Measurements from ENCODE around the gene GHRL. TPM values are rescaled to one million over a fixed set of nuclear protein-coding genes. Genes with fewer than 3 reads are reported as not detected.

The GHRL gene
- total RNA-seq, 1 donor from 2014 or later: not detected

DNA sequence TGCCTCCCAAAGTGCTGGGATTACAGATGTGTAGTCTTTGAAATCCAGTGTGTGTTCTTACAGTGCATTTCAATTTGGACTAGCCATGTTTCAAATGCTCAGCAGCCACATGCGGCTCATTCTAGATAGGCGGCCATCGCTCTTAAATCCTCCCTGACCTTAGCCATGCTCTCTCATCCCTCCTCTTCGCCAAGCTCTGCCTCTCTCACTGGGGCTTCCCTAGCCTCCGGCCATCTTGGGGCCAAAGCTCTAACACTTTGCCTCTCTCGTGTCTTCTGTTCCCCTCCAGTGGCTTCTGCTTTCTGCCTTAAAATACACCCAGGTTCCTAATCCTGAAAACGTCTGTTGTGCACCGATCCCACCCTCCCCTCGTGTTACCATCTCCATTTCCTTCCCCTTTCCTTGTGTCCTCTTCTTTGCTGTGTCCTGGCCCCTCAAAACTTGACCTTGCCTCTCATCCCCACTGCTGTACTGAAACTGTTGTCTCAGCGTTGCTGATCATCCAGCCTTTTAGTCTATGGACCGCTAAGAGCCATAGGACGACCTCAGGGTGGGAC lies 1.4 kb upstream of the GHRL start:
- DNase-seq: no peak

GRCh38 chr3:10291641-10292040 lies 1.1 kb downstream of the GHRL start:
- DNase-seq: no peak

DNA sequence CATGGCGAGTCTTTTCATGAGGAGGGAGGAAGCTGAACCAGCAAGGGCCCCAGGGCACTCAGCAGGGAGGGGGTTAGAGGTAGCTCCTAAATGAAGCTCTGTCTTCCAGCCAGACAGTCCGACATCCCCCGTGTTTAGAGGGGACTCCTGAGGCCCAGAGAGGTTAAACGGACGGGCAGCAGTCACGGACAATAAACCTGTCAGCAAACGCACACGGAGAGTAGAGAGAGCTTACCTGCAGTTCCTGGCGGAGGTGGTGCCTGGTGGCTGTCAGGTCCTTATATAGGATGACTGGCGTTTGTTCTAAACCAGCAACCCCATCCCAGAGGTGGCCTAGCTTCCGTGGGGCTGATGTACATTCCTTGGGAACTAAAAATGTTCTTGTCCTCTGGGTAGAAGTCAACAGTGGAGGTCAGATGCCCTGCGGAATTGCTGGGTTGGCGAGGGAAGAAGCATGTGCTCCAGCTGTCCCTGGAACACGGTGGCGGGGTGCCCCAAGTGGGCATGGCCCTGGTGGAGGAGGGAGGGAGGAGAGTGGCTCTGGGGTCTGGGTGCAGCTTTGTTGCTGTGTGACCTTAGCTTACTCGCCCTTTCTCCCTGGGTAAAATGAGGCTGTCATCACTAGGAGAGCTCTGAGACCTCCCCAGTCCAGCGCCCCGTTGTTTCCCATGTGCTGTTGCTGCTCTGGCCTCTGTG lies 2.1 kb downstream of the GHRL start:
- no peak for DNase-seq

DNA sequence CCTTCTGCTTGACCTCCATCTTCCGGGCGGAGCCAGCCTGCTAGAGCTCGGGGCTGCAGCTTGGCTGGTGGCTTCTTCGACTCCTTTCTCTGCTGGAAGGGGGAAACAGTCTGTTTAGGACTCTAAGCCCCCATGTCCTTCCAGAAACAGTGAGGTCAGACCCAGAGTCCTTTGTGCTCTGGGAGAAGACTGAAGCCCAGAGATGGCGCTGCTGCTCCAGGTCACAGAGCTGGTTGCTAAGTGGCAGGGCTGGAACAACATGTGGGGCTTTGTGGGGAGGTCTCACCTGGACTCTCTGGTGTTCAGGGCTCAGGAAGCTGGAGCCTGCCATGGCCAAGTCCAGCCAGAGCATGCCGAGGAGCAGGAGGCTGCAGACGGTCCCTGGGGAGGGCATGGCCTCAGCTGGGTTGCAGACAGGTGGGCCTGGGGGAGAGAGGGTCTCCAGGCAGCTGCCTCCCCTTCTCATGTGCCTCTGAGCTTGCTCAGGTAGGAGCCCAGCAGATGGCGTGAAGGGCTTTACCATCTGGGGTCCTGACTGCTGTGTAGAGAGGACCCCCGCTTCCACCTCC lies 2.9 kb downstream of the GHRL start:
- no peak for DNase-seq

DNA sequence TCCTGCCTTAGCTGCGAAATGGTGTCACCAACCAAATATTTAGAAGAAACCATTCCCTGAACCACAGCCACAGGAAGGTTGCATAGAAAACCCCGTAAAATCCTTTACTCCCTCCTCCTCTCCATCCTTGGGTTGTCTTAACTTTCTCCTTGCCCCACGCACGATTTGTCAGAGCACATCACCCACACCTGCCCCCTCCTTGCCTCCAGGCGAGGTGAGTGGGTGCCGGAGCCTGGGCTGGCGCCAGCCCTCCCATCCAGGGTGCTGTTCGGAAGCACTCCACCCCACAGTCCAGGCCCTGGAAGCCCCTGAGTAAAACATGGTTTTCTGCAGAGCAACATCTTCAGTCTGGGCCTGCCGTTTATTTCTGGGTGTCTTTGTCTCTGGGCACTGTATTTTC lies 3.7 kb downstream of the GHRL start:
- DNase-seq: no peak

- no peak for DNase-seq
Measured at GRCh38 chr3:10288575-10288960, 4.2 kb downstream of the GHRL start.

DNA sequence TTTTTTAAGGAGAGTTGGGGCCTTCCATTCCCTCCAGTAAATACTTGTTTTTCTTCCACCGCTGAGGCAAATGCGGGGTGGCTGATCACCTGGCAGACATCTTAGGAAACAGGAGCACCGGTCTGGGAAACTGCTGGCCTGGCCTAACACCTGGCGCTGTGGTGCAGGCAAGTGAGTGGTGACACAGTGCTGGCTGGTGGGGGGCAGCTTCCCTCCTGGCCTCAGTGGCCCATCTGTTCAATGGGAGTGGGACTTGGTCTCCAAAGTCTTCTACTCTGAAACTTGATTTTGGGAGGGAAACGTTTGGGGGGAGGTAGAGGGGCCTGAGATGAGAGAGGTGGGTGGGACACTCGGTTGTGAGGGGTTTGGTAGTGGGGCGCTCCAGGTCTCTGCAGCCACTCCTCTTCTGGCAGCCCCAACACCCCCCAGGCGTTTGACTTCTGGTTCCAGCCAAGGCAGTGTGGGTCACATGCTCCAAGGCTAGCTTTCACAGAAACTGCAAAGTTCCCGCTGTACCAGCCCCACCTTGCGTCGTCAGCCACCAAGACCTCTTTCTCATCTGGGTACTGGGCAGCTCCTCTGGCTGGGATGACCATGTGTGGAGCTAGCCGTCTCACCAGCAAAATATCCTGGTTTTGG lies 4.7 kb downstream of the GHRL start:
- DNase-seq: no peak

DNA sequence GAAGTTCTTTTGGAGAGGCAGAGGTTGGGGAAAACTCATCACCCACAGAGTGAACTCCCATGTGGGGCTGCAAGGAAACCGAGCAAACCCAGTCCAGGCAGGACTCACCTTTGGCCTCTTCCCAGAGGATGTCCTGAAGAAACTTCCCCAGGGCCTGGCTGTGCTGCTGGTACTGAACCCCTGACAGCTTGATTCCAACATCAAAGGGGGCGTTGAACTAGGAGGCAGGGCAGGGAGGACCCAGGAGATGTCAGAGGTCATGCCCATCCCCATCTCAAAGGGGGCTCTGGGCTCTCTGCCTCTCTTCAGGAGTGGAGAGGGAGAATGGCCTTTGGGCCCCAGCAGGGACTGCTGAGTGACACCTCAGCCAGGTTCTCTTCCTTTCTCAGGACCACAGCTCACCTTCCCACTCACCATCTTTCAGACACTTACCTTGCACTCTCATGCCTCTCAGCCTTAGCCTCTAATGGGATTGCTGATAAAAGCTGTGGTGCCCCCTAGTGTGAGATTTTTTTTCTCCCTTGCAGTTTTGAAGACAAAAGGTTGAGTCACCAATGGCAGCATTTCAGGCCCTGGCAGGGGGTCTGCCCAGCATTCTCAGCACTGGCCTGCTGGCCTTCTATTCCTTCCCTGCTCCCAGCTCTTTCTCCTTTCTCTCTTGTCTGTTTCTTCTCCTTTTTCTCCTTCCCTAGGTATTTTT lies 6.0 kb downstream of the GHRL start:
- DNase-seq: no peak

- DNase-seq: no peak
Measured at GRCh38 chr3:10286133-10286524, 6.6 kb downstream of the GHRL start.

GRCh38 chr3:10285272-10286132 lies 7.2 kb downstream of the GHRL start:
- no peak for DNase-seq

DNA sequence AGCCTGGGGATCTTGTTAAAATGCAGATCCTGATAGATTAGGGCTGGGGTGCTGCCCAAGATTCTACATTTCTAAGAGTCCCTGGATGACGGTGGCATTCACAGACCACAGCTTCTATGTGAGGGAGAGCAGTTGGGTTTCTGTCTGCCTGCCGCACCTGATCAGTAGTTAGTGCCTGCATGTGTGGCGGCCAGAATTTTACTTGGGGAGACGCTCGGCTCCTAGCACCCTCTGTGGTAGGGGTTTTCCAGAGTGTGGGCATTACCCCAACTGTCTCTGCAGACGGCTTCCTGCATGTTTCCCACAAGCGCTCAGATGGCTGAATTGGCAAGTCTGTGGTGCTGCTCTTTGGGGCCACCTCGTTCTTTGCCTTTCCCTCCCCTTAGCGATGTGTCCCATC lies 8.3 kb downstream of the GHRL start:
- DNase-seq: no peak

DNA sequence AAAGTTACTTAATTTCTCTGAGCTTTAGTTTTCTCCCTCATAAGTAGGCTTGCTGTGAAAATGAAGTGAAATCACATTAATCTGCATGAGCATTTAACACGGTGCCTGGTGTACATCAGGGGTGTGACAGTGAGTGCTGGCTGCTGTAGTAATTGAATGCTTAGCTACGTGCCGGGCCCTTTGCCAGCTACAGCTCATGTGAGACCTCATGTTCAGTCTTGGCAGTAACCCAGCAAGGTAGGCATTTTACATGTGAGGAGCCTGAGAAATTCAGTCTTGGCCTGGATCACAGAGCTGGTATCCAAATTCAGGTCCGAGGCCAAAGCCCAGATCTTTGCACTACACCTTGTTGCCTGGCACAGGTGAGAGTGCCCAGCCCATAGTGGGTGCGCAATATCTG lies 9.1 kb downstream of the GHRL start:
- DNase-seq: no peak

- no peak for DNase-seq
Measured at GRCh38 chr3:10281951-10282350, 10.8 kb downstream of the GHRL start.

DNA sequence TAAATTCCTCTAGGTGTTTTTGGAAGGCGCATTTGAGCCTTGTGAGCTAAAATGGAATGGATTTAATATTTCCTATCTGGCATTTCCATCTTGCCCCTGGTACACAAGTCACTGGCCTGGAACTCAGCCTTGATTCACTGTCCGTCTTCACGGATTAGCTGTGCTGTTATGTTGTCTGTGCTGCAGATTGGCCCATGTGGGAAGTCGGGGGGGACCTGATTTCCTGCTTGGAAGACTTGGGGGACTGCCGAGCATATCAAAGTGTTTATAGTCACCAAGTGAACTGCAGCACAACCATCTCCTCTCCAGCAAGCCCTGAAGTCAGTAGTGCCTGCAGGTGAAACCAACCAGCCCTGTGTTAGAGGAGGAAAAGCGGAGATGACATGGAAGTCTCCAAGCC lies 12.2 kb downstream of the GHRL start:
- DNase-seq: no peak

GRCh38 chr3:10280177-10280529 lies 12.6 kb downstream of the GHRL start:
- DNase-seq: no peak

GRCh38 chr3:10279384-10280176 lies 13.2 kb downstream of the GHRL start:
- DNase-seq: no peak

DNA sequence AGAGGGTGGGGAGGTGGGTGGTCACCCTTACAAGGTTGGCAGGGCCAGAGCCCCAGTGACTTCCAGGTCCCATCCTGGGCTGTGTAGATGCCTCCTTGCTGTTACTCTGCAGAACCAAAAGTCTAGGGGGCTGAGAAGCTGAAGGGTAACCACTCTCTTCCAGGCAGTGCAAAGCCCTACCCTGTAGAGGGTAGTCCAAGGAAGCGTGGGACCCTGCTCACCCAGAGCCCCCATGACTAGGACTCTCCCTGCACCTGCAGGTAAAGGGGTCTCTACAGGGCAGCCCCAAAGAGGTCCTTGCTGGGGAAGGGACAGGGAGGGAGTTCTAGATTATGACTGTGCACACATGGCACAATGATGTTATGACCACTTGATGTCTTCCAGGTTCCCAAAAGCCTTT lies 14.2 kb downstream of the GHRL start:
- no peak for DNase-seq

DNA sequence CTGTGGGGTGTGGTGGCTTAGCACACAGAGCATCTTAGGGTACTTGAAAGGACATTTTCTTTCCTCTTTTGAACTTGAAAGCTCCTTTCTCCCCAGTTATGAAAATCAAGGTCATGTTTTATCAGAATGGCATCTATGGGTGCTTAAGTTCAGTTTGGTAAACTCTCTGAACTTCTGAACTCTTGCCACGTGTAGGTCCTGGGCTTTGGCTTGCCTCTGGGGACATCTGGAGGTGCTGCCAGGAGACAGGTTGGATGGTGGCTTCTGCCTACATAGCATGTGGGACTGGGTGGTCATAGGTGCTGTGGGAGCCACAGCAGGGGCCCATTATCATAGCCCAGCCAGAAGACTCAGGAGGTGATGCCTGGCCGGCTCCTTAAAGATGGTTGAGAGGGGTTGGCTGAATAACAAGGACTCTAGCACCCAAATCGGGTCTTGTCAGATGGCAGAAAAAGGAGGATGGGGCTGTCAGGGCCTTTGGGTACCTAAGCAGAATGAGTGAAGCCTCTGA lies 15.6 kb downstream of the GHRL start:
- no peak for DNase-seq

- no peak for DNase-seq
Measured at GRCh38 chr3:10274601-10275000, 18.1 kb downstream of the GHRL start.

- no peak for DNase-seq
Measured at GRCh38 chr3:10273702-10274305, 18.9 kb downstream of the GHRL start.

- DNase-seq: no peak
Measured at GRCh38 chr3:10272977-10273376, 19.8 kb downstream of the GHRL start.

Data from skin of body (tissue), 2 donors.